Progenitor cell of endocrine pancreas (in vitro differentiated cells): Measurements from ENCODE around the gene DCC. TPM values are rescaled to one million over a fixed set of nuclear protein-coding genes. Genes with fewer than 3 reads are reported as not detected.

Experiments
- DNase-seq: peaks from one replicate; pipeline ENCODE4 v3.0.0; 2021; ENCODE audit warnings: low spot score; ENCODE audit not compliant: unreplicated experiment
- H3K27ac Mint-ChIP-seq: 2 replicates; pipeline ENCODE4 v1.8.0; 2021; ENCODE audit warnings: mild to moderate bottlenecking, moderate library complexity, mixed read lengths
- H3K27me3 Mint-ChIP-seq: 2 replicates; pipeline ENCODE4 v1.8.0; 2021; ENCODE audit warnings: mixed read lengths
- H3K36me3 Mint-ChIP-seq: 2 replicates; pipeline ENCODE4 v1.8.0; 2022; ENCODE audit warnings: mixed read lengths; ENCODE audit not compliant: insufficient read depth
- H3K4me1 Mint-ChIP-seq: 2 replicates; pipeline ENCODE4 v1.8.0; 2021; ENCODE audit warnings: low read depth, mixed read lengths
- H3K4me3 Mint-ChIP-seq: 2 replicates; pipeline ENCODE4 v1.8.0; 2021; ENCODE audit warnings: low read depth, mild to moderate bottlenecking, moderate library complexity, mixed read lengths
- H3K9me3 Mint-ChIP-seq: 2 replicates; pipeline ENCODE4 v1.8.0; 2021; ENCODE audit warnings: low read depth, mixed read lengths
- CTCF ChIP-seq: fragments of 200-600 bp; sonication (generic); IDR thresholded peaks from one replicate; pipeline ENCODE4 v1.5.0; 2021; ENCODE audit warnings: antibody characterized with exemption, mild to moderate bottlenecking; ENCODE audit not compliant: unreplicated experiment
- total RNA-seq: library from RNA; stranded (reverse); gene quantifications from 2 replicates; pipeline ENCODE4 v1.2.1, GENCODE V29; 2021

DCC gene
- total RNA-seq, 1 donor from 2014 or later: 8.4 TPM

GRCh38 chr18:53544917-53545316 lies 1204.9 kb downstream of the DCC start:
- no peak for TF ChIP-seq CTCF
- peaks cover 5% of the 10 kb centered on the region for H3K9me3 Mint-ChIP-seq
- no peak overlapping the region for H3K4me3 Mint-ChIP-seq
- no peak overlapping the region for H3K27ac Mint-ChIP-seq
- H3K36me3 Mint-ChIP-seq: no peaks in the 10 kb centered on the region
- no peak for DNase-seq
- H3K27me3 Mint-ChIP-seq: no peaks in the 10 kb centered on the region
- H3K4me1 Mint-ChIP-seq: peaks cover 2% of the 10 kb centered on the region

GRCh38 chr18:53551868-53552426 lies 1212.0 kb downstream of the DCC start:
- no peak for TF ChIP-seq CTCF
- no peak overlapping the region for H3K27ac Mint-ChIP-seq
- no peak for DNase-seq

GRCh38 chr18:53553030-53553429 lies 1213.0 kb downstream of the DCC start:
- Mint-ChIP-seq H3K27me3 (no peaks in the 10 kb centered on the region), H3K9me3 (peaks cover 11% of the 10 kb centered on the region), H3K4me1 (peaks cover 2% of the 10 kb centered on the region), H3K4me3 (no peak overlapping the region), H3K36me3 (peaks cover 3% of the 10 kb centered on the region), H3K27ac (no peak overlapping the region)
- no peak for DNase-seq
- TF ChIP-seq CTCF: no peak

More at GRCh38 chr18:53551868-53552426, 1212.0 kb downstream of the DCC start:
- Mint-ChIP-seq H3K36me3 (peaks cover 3% of the 10 kb centered on the region), H3K27me3 (no peaks in the 10 kb centered on the region), H3K4me1 (peaks cover 5% of the 10 kb centered on the region), H3K9me3 (peaks cover 11% of the 10 kb centered on the region), H3K4me3 (no peak overlapping the region)

GRCh38 chr18:53556450-53556849 lies 1216.5 kb downstream of the DCC start:
- no peak overlapping the region for H3K27ac Mint-ChIP-seq
- H3K9me3 Mint-ChIP-seq: peaks cover 2% of the 10 kb centered on the region
- no peaks in the 10 kb centered on the region for H3K36me3 Mint-ChIP-seq
- no peak for TF ChIP-seq CTCF
- no peak for DNase-seq
- no peak overlapping the region for H3K4me3 Mint-ChIP-seq
- H3K4me1 Mint-ChIP-seq: no peaks in the 10 kb centered on the region
- H3K27me3 Mint-ChIP-seq: no peaks in the 10 kb centered on the region

- TF ChIP-seq CTCF: no peak
- peaks cover 9% of the 10 kb centered on the region for H3K9me3 Mint-ChIP-seq
- H3K4me3 Mint-ChIP-seq: no peak overlapping the region
- no peak overlapping the region for H3K27ac Mint-ChIP-seq
- DNase-seq: no peak
- no peaks in the 10 kb centered on the region for H3K36me3 Mint-ChIP-seq
- no peaks in the 10 kb centered on the region for H3K27me3 Mint-ChIP-seq
- no peaks in the 10 kb centered on the region for H3K4me1 Mint-ChIP-seq
These were observed 1220.5 kb downstream of the DCC start for GRCh38 chr18:53560546-53560945.
